GM18505 (cell line): ENCODE measurements around the gene HPGD.

Experiments used
- ATAC-seq: cut with Tn5 transposase; IDR thresholded peaks from one replicate; pipeline ENCODE4 v1.9.1; 2021; ENCODE audit not compliant: unreplicated experiment
- POLR2A ChIP-seq: IDR thresholded peaks from 4 replicates; pipeline ENCODE4 v1.6.1; 2011; ENCODE audit warnings: borderline replicate concordance; ENCODE audit not compliant: insufficient read depth, insufficient read length; ENCODE audit errors: extremely low read depth

The HPGD gene

GRCh38 chr4:174449944-174450785 is 72.1 kb downstream of the HPGD start:
- no peak for ATAC-seq
- TF ChIP-seq POLR2A: no peak

- no peak for TF ChIP-seq POLR2A
- ATAC-seq: no peak
Measured at GRCh38 chr4:174449152-174449551, 73.1 kb downstream of the HPGD start.

GRCh38 chr4:174444390-174444789 is 77.9 kb downstream of the HPGD start:
- TF ChIP-seq POLR2A: no peak
- no peak for ATAC-seq
